ENCODE measurements around the gene MICU1.

The MICU1 gene

DNA sequence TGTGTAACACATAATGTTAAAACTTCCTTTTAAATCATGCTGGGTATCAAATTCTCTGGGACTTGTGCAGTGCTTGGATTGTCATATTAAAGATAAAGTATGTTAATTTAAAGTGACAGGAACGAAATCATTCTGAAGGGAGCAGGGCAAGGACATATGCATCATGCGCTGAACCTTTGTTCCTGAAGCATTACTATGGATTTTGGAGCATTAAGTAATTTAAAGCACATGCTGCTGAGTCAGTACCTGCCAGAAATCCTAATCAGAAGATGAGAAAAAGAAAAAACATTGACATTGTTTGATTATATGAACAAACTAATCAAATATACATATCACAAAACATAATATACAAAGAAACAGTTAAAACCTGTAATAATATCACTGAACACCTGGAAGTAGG is 101.4 kb downstream of the MICU1 start:
- no peak for DNase-seq
- Mint-ChIP-seq H3K4me3 (no peak overlapping the region), H3K4me1 (no peaks in the 10 kb centered on the region), H3K9me3 (no peaks in the 10 kb centered on the region), H3K27ac (no peak overlapping the region), H3K27me3 (ENCODE audit: low read depth, poor library complexity) (no peaks in the 10 kb centered on the region), H3K36me3 (ENCODE audit: low read depth) (no peaks in the 10 kb centered on the region)
- TF ChIP-seq, protein P1, sequence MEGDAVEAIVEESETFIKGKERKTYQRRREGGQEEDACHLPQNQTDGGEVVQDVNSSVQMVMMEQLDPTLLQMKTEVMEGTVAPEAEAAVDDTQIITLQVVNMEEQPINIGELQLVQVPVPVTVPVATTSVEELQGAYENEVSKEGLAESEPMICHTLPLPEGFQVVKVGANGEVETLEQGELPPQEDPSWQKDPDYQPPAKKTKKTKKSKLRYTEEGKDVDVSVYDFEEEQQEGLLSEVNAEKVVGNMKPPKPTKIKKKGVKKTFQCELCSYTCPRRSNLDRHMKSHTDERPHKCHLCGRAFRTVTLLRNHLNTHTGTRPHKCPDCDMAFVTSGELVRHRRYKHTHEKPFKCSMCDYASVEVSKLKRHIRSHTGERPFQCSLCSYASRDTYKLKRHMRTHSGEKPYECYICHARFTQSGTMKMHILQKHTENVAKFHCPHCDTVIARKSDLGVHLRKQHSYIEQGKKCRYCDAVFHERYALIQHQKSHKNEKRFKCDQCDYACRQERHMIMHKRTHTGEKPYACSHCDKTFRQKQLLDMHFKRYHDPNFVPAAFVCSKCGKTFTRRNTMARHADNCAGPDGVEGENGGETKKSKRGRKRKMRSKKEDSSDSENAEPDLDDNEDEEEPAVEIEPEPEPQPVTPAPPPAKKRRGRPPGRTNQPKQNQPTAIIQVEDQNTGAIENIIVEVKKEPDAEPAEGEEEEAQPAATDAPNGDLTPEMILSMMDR (IDR thresholded peaks at IDR 0.05) = no peak

DNA sequence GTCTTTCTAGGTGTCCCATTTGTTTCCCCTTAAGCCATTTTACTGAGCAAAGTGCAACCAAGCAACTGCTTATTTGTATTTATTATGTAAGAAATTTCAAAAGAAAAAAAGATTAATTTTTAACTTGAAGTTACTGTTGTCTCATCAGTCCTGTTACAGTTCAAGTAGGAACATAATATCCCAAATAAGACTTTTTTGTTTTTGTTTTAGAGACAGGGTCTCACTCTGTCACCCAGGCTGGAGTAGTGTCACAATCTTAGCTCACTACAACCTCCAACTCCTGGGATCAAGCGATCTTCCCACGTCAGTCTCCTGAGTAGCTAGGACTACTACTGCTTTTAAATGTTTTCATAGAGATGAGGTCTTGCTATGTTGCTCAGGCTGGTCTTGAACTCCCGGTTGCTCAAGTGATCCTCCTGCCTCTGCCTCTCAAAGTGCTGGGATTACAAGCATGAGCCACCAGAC is 101.9 kb downstream of the MICU1 start:
- H3K4me1 Mint-ChIP-seq = no peaks in the 10 kb centered on the region
- no peaks in the 10 kb centered on the region for H3K36me3 Mint-ChIP-seq (ENCODE audit: low read depth)
- TF ChIP-seq, protein P1 (IDR thresholded peaks at IDR 0.05) = no peak
- no peaks in the 10 kb centered on the region for H3K27me3 Mint-ChIP-seq (ENCODE audit: low read depth, poor library complexity)
- no peaks in the 10 kb centered on the region for H3K9me3 Mint-ChIP-seq
- no peak overlapping the region for H3K27ac Mint-ChIP-seq
- H3K4me3 Mint-ChIP-seq = no peak overlapping the region
- no peak for DNase-seq

DNA sequence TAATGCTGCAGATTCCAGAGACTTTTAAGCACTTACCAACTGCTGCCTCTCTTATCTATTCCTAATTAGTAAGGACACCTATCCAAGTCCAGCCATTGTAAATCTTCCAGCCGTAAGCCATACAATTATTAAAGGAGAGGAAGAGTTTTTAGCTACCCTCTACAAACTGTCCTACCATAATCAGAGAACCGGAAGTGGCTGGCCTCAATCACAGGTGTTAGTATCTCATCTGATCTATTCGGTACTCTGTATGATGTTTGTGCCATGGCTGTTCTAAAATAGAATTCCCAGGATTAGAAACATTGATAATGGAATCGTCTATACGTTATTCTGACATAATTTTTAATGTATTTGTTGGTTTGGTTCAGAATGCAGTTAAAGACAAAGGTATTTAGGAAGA is 102.8 kb downstream of the MICU1 start:
- Mint-ChIP-seq H3K27me3 (ENCODE audit: low read depth, poor library complexity) (no peaks in the 10 kb centered on the region), H3K4me3 (no peak overlapping the region), H3K36me3 (ENCODE audit: low read depth) (no peaks in the 10 kb centered on the region), H3K27ac (no peak overlapping the region), H3K4me1 (no peaks in the 10 kb centered on the region), H3K9me3 (no peaks in the 10 kb centered on the region)
- DNase-seq = no peak
- TF ChIP-seq, protein P1 (IDR thresholded peaks at IDR 0.05) = no peak

DNA sequence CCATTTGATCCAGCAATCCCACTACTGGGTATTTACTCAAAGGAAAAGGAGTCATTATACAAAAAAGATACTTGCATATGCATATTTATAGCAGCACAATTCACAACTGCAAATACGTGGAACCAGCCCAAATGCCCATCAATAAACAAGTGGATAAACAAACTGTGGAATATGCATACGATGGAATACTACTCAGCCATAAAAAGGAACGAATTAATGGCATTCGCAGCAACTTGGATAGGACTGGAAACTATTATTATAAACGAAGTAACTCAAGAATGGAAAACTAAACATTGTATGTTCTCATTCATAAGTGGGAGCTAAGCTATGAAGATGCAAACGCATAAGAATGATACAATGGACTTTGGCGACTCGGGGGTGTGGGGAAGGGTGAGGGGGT is 108.6 kb downstream of the MICU1 start:
- no peaks in the 10 kb centered on the region for H3K27me3 Mint-ChIP-seq (ENCODE audit: low read depth, poor library complexity)
- no peaks in the 10 kb centered on the region for H3K4me1 Mint-ChIP-seq
- no peak overlapping the region for H3K27ac Mint-ChIP-seq
- peaks cover 39% of the 10 kb centered on the region for H3K36me3 Mint-ChIP-seq (ENCODE audit: low read depth)
- H3K9me3 Mint-ChIP-seq = peaks cover 15% of the 10 kb centered on the region
- H3K4me3 Mint-ChIP-seq = no peak overlapping the region
- TF ChIP-seq, protein P1 (IDR thresholded peaks at IDR 0.05) = no peak
- DNase-seq = no peak

DNA sequence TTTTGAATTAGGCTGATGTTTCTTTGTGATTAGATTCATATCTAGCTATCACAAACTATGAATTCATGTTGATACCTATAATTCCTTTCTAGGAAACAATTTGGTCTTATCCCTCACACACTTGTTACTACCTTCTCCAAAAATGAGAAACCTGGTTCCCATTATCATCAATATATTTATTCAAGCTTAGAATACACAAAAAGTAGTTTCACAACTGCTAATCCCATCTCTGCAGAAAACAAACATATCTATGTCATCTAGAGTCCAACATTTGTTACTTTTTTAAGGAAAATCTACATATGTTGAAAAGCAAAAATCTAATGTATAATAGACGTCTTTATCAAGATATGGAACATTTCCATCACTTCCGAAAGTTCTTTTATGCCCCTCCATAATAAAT is 110.4 kb downstream of the MICU1 start:
- DNase-seq = no peak
- peaks cover 39% of the 10 kb centered on the region for H3K36me3 Mint-ChIP-seq (ENCODE audit: low read depth)
- no peaks in the 10 kb centered on the region for H3K4me1 Mint-ChIP-seq
- peaks cover 15% of the 10 kb centered on the region for H3K9me3 Mint-ChIP-seq
- TF ChIP-seq, protein P1 (IDR thresholded peaks at IDR 0.05) = no peak
- H3K4me3 Mint-ChIP-seq = no peak overlapping the region
- H3K27ac Mint-ChIP-seq = no peak overlapping the region
- H3K27me3 Mint-ChIP-seq (ENCODE audit: low read depth, poor library complexity) = no peaks in the 10 kb centered on the region

DNA sequence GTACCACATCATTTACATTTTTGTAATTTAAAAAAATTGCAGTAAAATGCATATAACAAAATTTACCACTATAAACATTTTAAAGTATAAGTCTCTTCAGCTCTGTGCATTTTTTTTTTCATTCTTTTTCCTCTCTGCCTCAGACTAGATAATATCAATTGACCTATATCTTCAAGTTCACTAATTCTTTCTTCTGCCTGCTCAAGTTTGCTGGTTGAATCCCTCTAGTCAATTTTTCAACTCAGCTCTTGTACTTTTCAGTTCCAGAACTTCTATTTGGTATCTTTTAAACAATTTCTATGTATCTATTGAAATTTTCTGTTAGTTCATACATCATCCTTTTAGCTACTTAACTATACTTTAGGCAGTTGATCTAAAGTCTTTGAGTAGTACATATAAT is 112.0 kb downstream of the MICU1 start:
- TF ChIP-seq, protein P1 (IDR thresholded peaks at IDR 0.05) = no peak
- H3K4me3 Mint-ChIP-seq = no peak overlapping the region
- no peak overlapping the region for H3K27ac Mint-ChIP-seq
- H3K27me3 Mint-ChIP-seq (ENCODE audit: low read depth, poor library complexity) = no peaks in the 10 kb centered on the region
- H3K4me1 Mint-ChIP-seq = no peaks in the 10 kb centered on the region
- peaks cover 39% of the 10 kb centered on the region for H3K36me3 Mint-ChIP-seq (ENCODE audit: low read depth)
- peaks cover 15% of the 10 kb centered on the region for H3K9me3 Mint-ChIP-seq
- no peak for DNase-seq
